PC-3 (cell line): ENCODE data around the gene KRTAP17-1. TPM values are rescaled to one million over a fixed set of nuclear protein-coding genes. Genes with fewer than 3 reads are reported as not detected.
A peak's percentile ranks its signal among the peaks of the same experiment; 100 is the strongest.

ENCODE experiments used
- ATAC-seq: fragments of 200-7000 bp; cut with Tn5 transposase; 2 replicates; pipeline ENCODE4 v1.9.1; 2020; ENCODE audit warnings: mild to moderate bottlenecking, moderate library complexity
- BruUV-seq: library from RNA; stranded (reverse); fragments of 400-500 nt; replicated peaks from 2 replicates; lab custom pipeline; 2021; lab: Mats Ljungman, UMichigan
- CTCF ChIA-PET: fragments of 300-600 bp; sonication (Branson Sonifier 250); formaldehyde crosslinking; loops from one replicate; lab custom pipeline; 2022; ENCODE audit warnings: antibody characterized with exemption; lab: Charles Lee
- POLR2A ChIA-PET: fragments of 300-600 bp; sonication (Branson Sonifier 250); formaldehyde crosslinking; loops from one replicate; lab custom pipeline; 2022; ENCODE audit warnings: antibody characterized with exemption; ENCODE audit not compliant: unreplicated experiment; lab: Charles Lee
- DNase-seq: peaks from one replicate; pipeline ENCODE4 v3.0.0-alpha.2; 2015
- H2AFZ ChIP-seq: fragments of 300-600 bp; sonication (generic); 2 replicates; pipeline ENCODE4 v1.6.0; 2016; ENCODE audit warnings: antibody characterized with exemption, low read length
- H3F3A ChIP-seq: fragments of 300-600 bp; sonication (generic); one replicate; pipeline ENCODE4 v1.6.0; 2017; ENCODE audit warnings: antibody characterized with exemption, low read length, control low read depth, mild to moderate bottlenecking; ENCODE audit not compliant: unreplicated experiment
- H3K27ac ChIP-seq: fragments of 300-600 bp; sonication (generic); 2 replicates; pipeline ENCODE4 v1.5.1; 2016; ENCODE audit warnings: mild to moderate bottlenecking, low read length
- H3K27me3 ChIP-seq: fragments of 300-600 bp; sonication (generic); 2 replicates; pipeline ENCODE4 v1.6.1; 2016; ENCODE audit warnings: low read length, mixed read lengths
- H3K36me3 ChIP-seq: fragments of 300-600 bp; sonication (generic); 2 replicates; pipeline ENCODE4 v1.6.1; 2016; ENCODE audit warnings: low read depth, mixed run types, low read length, mixed read lengths
- H3K4me1 ChIP-seq: fragments of 300-600 bp; sonication (generic); 2 replicates; pipeline ENCODE4 v1.5.1; 2016; ENCODE audit warnings: low read length; ENCODE audit not compliant: insufficient read depth
- H3K4me2 ChIP-seq: fragments of 300-600 bp; sonication (generic); 2 replicates; pipeline ENCODE4 v1.6.0; 2016; ENCODE audit warnings: low read length
- H3K4me3 ChIP-seq: fragments of 300-600 bp; sonication (generic); 2 replicates; pipeline ENCODE4 v1.5.1; 2016; ENCODE audit warnings: mild to moderate bottlenecking, low read length, mixed read lengths
- H3K79me2 ChIP-seq: fragments of 300-600 bp; sonication (generic); 2 replicates; pipeline ENCODE4 v1.6.1; 2017; ENCODE audit warnings: low read length, mixed read lengths
- H3K9ac ChIP-seq: fragments of 300-600 bp; sonication (generic); 2 replicates; pipeline ENCODE4 v1.6.0; 2016; ENCODE audit warnings: mild to moderate bottlenecking, low read length
- H3K9me2 ChIP-seq: fragments of 300-600 bp; sonication (generic); replicated peaks from 2 replicates; pipeline ENCODE4 v1.6.1; 2016; ENCODE audit warnings: mixed run types, low read length, mixed read lengths
- H3K9me3 ChIP-seq: fragments of 300-600 bp; sonication (generic); 2 replicates; pipeline ENCODE4 v1.6.1; 2016; ENCODE audit warnings: low read length, mixed read lengths
- H4K20me1 ChIP-seq: fragments of 300-600 bp; sonication (generic); 2 replicates; pipeline ENCODE4 v1.6.1; 2016; ENCODE audit warnings: low read length, mixed read lengths
- EZH2 ChIP-seq: fragments of 300-600 bp; sonication (generic); IDR thresholded peaks from one replicate; pipeline ENCODE4 v1.6.1; 2017; ENCODE audit warnings: antibody characterized with exemption, mild to moderate bottlenecking, low read length; ENCODE audit not compliant: unreplicated experiment
- EZH2phosphoT487 ChIP-seq: fragments of 300-600 bp; sonication (generic); IDR thresholded peaks from 2 replicates; pipeline ENCODE4 v1.6.1; 2018; ENCODE audit warnings: mild to moderate bottlenecking, antibody characterized with exemption, low read length, borderline replicate concordance
- intact Hi-C: fragments of 100-400 bp; cut with micrococcal nuclease; formaldehyde crosslinking; loops from 2 replicates; pipeline ENCODE4 v1.9.0; 2023
- total RNA-seq: library from RNA; depleted of rRNA; stranded (reverse); fragments of >200 nt; gene quantifications from 2 replicates; pipeline ENCODE4 v1.2.3, GENCODE V29; 2014
- TF ChIP-seq, protein P1 (sequence below): fragments of 300-600 bp; sonication (generic); conservative IDR thresholded peaks from 2 replicates; pipeline ENCODE4 v1.5.1; 2017; ENCODE audit warnings: antibody characterized with exemption, low read depth, mild to moderate bottlenecking, low read length

KRTAP17-1 gene
- total RNA-seq, 1 experiment from 2014 or later = not detected

DNA sequence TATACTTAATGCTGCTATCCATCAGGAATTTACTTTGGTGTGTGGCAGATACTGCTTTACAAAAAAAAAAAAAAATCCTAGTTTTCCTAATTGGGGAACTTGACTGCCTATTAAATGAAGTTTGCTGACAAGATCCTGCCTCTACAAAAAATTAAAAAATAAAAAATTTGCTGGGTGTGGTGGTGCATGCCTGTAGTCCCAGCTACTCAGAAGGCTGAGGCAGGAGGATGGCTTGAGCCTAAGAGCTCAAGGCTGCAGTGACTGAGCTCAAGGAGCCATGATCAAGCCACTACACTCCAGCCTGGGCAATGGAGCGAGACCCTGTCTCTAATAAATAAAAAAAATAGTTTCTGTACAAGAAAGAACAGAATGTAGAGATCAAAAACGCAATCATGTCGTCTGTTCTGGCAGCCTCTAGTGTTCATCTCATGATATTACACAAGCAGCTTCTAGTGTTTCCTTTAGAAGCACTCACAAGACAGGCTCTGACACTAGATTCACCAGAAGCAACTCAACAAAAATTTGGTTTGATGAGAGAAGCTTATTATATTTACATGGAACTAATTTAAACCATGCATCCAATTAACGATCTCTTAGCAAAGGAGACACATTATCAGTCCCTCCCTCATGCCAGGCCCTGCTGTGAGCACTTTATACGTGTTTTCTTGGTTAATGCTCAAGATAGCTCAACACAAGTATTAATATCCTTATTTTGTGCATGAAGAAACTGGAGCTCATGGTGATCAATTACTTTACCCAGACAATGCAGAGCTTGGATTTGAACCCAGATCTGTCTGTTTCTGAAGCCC lies 6.8 kb upstream of the KRTAP17-1 start:
- DNase-seq (peak; percentile 65), ATAC-seq (peak; percentile 68; the same call in 1 of the 2 replicates)
- H4K20me1 ChIP-seq = no peaks in the 10 kb centered on the region
- H3K9me3 ChIP-seq = 0 out of 2 replicates have a peak, but pooled peaks cover 4% of the 10 kb centered on the region
- H3K4me1 ChIP-seq = no peaks in the 10 kb centered on the region
- no peak overlapping the region for H3K4me3 ChIP-seq
- no peaks in the 10 kb centered on the region for H3K9me2 ChIP-seq
- peak overlapping the region; percentile 51; the same call in 1 of the 2 replicates for H2AFZ ChIP-seq
- no peak overlapping the region for H3K9ac ChIP-seq
- intact Hi-C loops = loop anchor here (1.0 to 10.0 kb wide), 7 partner anchors 173 to 517 kb away; no protein-coding TSS in a partner anchor
- H3K36me3 ChIP-seq = no peaks in the 10 kb centered on the region; the same call in 1 of the 2 replicates
- H3K27me3 ChIP-seq = no peaks in the 10 kb centered on the region
- BruUV-seq = no TSS peak
- H3F3A ChIP-seq = no peaks in the 10 kb centered on the region
- CTCF ChIA-PET = interaction anchor here (0.6 to 1.3 kb wide), 8 partner anchors 110 to 660 kb away, joined by 3 to 6 read pairs (median 4); no protein-coding TSS in a partner anchor
- H3K79me2 ChIP-seq = no peaks in the 10 kb centered on the region
- H3K4me2 ChIP-seq = no peak overlapping the region
- no peak overlapping the region for H3K27ac ChIP-seq
- TF ChIP-seq, protein P1, sequence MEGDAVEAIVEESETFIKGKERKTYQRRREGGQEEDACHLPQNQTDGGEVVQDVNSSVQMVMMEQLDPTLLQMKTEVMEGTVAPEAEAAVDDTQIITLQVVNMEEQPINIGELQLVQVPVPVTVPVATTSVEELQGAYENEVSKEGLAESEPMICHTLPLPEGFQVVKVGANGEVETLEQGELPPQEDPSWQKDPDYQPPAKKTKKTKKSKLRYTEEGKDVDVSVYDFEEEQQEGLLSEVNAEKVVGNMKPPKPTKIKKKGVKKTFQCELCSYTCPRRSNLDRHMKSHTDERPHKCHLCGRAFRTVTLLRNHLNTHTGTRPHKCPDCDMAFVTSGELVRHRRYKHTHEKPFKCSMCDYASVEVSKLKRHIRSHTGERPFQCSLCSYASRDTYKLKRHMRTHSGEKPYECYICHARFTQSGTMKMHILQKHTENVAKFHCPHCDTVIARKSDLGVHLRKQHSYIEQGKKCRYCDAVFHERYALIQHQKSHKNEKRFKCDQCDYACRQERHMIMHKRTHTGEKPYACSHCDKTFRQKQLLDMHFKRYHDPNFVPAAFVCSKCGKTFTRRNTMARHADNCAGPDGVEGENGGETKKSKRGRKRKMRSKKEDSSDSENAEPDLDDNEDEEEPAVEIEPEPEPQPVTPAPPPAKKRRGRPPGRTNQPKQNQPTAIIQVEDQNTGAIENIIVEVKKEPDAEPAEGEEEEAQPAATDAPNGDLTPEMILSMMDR = peak; percentile 69
- no peak for TF ChIP-seq EZH2phosphoT487
- POLR2A ChIA-PET = no interaction called here

DNA sequence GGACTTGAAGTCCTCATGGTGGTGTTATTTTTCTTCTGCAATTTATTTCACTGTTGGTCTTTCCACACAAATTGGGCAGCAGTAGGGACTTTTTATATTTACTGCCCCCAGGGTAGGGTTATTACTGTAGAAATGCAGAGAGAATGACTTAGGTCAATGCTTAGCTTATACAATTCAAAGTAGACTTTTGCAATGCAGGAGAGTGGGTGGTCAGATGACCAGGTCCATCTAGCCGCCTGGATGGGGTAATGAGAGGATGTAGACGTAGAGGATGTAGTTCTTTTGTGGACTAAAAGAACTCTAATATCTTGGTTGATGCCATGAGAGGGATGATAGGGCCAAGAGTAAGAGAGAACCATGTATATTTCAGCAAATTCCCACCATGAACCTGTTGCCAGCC lies 2.7 kb upstream of the KRTAP17-1 start:
- H3K9me2 ChIP-seq = no peaks in the 10 kb centered on the region
- TF ChIP-seq, protein P1 = no peak
- TF ChIP-seq EZH2 (no peak), EZH2phosphoT487 (no peak)
- BruUV-seq = no TSS peak
- H3K9me3 ChIP-seq = 0 out of 2 replicates have a peak, but pooled peaks cover 4% of the 10 kb centered on the region
- ChIA-PET CTCF (no interaction called here), POLR2A (no interaction called here)
- no peaks in the 10 kb centered on the region; the same call in 1 of the 2 replicates for H3K36me3 ChIP-seq
- no peaks in the 10 kb centered on the region for H3F3A ChIP-seq
- no peak overlapping the region for H3K9ac ChIP-seq
- no peak overlapping the region for H2AFZ ChIP-seq
- DNase-seq = no peak
- H3K27ac ChIP-seq = no peak overlapping the region
- no peaks in the 10 kb centered on the region for H3K4me1 ChIP-seq
- no peaks in the 10 kb centered on the region for H4K20me1 ChIP-seq
- H3K4me2 ChIP-seq = no peak overlapping the region
- H3K79me2 ChIP-seq = no peaks in the 10 kb centered on the region
- intact Hi-C loops = no loop called here
- H3K4me3 ChIP-seq = no peak overlapping the region
- no peaks in the 10 kb centered on the region for H3K27me3 ChIP-seq
- ATAC-seq = no peak

DNA sequence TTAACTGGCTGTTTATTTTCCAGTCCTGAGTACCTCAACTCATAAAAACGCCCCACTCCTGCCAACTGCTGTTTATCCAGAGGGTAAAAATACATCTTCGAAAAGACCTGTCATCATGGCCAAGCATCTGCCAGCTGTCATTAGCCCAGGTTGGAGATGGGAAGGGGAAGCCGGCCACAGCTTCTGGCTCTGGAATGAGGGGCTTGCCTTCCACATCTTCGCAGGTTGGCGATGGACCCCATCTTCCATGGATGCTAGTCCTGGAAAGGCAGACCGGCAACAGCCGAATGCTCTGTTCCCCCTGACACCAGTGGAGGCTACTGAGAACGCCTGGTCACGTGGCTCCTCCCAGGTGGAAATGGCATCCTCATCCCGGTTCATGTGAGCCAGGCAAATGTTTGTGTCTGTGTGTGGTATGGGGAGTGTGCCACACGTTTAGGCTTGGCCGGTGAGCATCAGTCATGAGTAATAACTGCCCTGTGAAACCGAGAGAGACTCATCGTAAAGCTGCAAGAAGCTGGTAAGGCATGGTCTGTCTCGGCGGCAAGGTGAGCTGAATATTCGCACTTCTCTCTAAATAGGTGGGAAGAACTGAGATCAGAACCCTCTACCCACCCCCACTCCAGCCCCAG lies 420 bp upstream of the KRTAP17-1 start:
- Histone ChIP-seq H3K27me3 (no peaks in the 10 kb centered on the region), H3K4me1 (no peaks in the 10 kb centered on the region), H3K4me2 (no peak overlapping the region), H3F3A (no peaks in the 10 kb centered on the region), H3K4me3 (no peak overlapping the region), H3K9ac (no peak overlapping the region), H2AFZ (no peak overlapping the region), H3K9me2 (no peaks in the 10 kb centered on the region), H3K9me3 (0 out of 2 replicates have a peak, but pooled peaks cover 4% of the 10 kb centered on the region), H3K27ac (no peak overlapping the region), H3K79me2 (no peaks in the 10 kb centered on the region), H3K36me3 (no peaks in the 10 kb centered on the region), H4K20me1 (no peaks in the 10 kb centered on the region)
- ATAC-seq (no peak), DNase-seq (no peak)
- ChIA-PET POLR2A (no interaction called here), CTCF (interaction anchor here (0.5 kb wide), 1 partner anchor 114 kb away, joined by 8 read pairs; no protein-coding TSS in a partner anchor)
- intact Hi-C loops = no loop called here
- TF ChIP-seq, protein P1 = no peak
- TF ChIP-seq EZH2phosphoT487 (no peak), EZH2 (no peak)
- no TSS peak for BruUV-seq
